HUES64 (cell line): ENCODE measurements around the gene SETX.

Experiments
- H3K27ac ChIP-seq: 2 replicates; pipeline ENCODE4 v1.7.0; 2013; ENCODE audit warnings: low read depth, low read length, inconsistent platforms
- H3K27me3 ChIP-seq: 2 replicates; pipeline ENCODE4 v1.6.1; 2013; ENCODE audit warnings: mild to moderate bottlenecking, low read length; ENCODE audit not compliant: insufficient read depth
- H3K36me3 ChIP-seq: 2 replicates; pipeline ENCODE4 v1.6.1; 2013; ENCODE audit warnings: mild to moderate bottlenecking, low read length; ENCODE audit not compliant: insufficient read depth
- H3K4me1 ChIP-seq: 2 replicates; pipeline ENCODE4 v1.6.1; 2013; ENCODE audit warnings: mild to moderate bottlenecking, low read length, moderate library complexity; ENCODE audit not compliant: insufficient read depth
- H3K4me3 ChIP-seq: 2 replicates; pipeline ENCODE4 v1.5.1; 2013; ENCODE audit warnings: mild to moderate bottlenecking, low read length, moderate library complexity
- H3K9ac ChIP-seq: 2 replicates; pipeline ENCODE4 v1.6.1; 2013; ENCODE audit warnings: mild to moderate bottlenecking, low read depth, low read length
- H3K9me3 ChIP-seq: 2 replicates; pipeline ENCODE4 v1.6.1; 2013; ENCODE audit warnings: low read depth, low read length; ENCODE audit not compliant: insufficient read depth
- WGBS: fragments of 150-250, 120-280 bp; methylation state at CpG from one replicate; pipeline ENCODE4 v1.1.7; 2013; ENCODE audit warnings: missing lambda C conversion rate; 5-methylcytosine and 5-hydroxymethylcytosine counted together

The SETX gene

GRCh38 chr9:132230605-132231004 lies 124.2 kb downstream of the SETX start:
- H3K4me1 ChIP-seq: no peaks in the 10 kb centered on the region
- no peak overlapping the region for H3K27ac ChIP-seq
- H3K27me3 ChIP-seq: no peaks in the 10 kb centered on the region; the same call in 1 of the 2 replicates
- no peaks in the 10 kb centered on the region for H3K36me3 ChIP-seq
- no peak overlapping the region for H3K9ac ChIP-seq
- H3K9me3 ChIP-seq: no peaks in the 10 kb centered on the region
- WGBS: 91% methylated on average over 4 of the region's 4 CpGs
- H3K4me3 ChIP-seq: no peak overlapping the region

GRCh38 chr9:132228062-132228461 lies 126.7 kb downstream of the SETX start:
- Histone ChIP-seq H3K27ac (no peak overlapping the region), H3K36me3 (no peaks in the 10 kb centered on the region), H3K4me1 (no peaks in the 10 kb centered on the region), H3K27me3 (no peaks in the 10 kb centered on the region; the same call in 1 of the 2 replicates), H3K9ac (no peak overlapping the region), H3K4me3 (no peak overlapping the region), H3K9me3 (no peaks in the 10 kb centered on the region)
- 89% methylated on average over 11 of the region's 12 CpGs for WGBS

- no peak overlapping the region for H3K9ac ChIP-seq
- H3K4me3 ChIP-seq: no peak overlapping the region
- no peaks in the 10 kb centered on the region for H3K4me1 ChIP-seq
- WGBS: 90% methylated on average over 34 of the region's 34 CpGs
- H3K27ac ChIP-seq: no peak overlapping the region
- H3K36me3 ChIP-seq: no peaks in the 10 kb centered on the region
- no peaks in the 10 kb centered on the region; the same call in 1 of the 2 replicates for H3K27me3 ChIP-seq
- H3K9me3 ChIP-seq: no peaks in the 10 kb centered on the region
These were observed 128.0 kb downstream of the SETX start for GRCh38 chr9:132226571-132227430.

GRCh38 chr9:132224645-132225044 lies 130.1 kb downstream of the SETX start:
- H3K9me3 ChIP-seq: no peaks in the 10 kb centered on the region
- no peaks in the 10 kb centered on the region for H3K4me1 ChIP-seq
- H3K27me3 ChIP-seq: no peaks in the 10 kb centered on the region
- no peak overlapping the region for H3K27ac ChIP-seq
- no peaks in the 10 kb centered on the region for H3K36me3 ChIP-seq
- no peak overlapping the region for H3K9ac ChIP-seq
- 97% methylated on average over 3 of the region's 3 CpGs for WGBS
- no peak overlapping the region for H3K4me3 ChIP-seq

GRCh38 chr9:132221941-132222340 lies 132.8 kb downstream of the SETX start:
- Histone ChIP-seq H3K9me3 (no peaks in the 10 kb centered on the region), H3K4me1 (no peaks in the 10 kb centered on the region), H3K27ac (no peak overlapping the region), H3K27me3 (no peaks in the 10 kb centered on the region), H3K36me3 (no peaks in the 10 kb centered on the region), H3K9ac (no peak overlapping the region), H3K4me3 (no peak overlapping the region)
- 94% methylated on average over 6 of the region's 6 CpGs for WGBS

- Histone ChIP-seq H3K27ac (no peak overlapping the region), H3K27me3 (no peaks in the 10 kb centered on the region), H3K4me3 (no peak overlapping the region), H3K9ac (no peak overlapping the region), H3K4me1 (peaks cover 8% of the 10 kb centered on the region), H3K9me3 (no peaks in the 10 kb centered on the region), H3K36me3 (no peaks in the 10 kb centered on the region)
- WGBS: 88% methylated on average over 8 of the region's 8 CpGs
These were observed 136.6 kb downstream of the SETX start for GRCh38 chr9:132218208-132218607.

- H3K36me3 ChIP-seq: no peaks in the 10 kb centered on the region
- H3K9me3 ChIP-seq: no peaks in the 10 kb centered on the region
- no peak overlapping the region for H3K4me3 ChIP-seq
- H3K4me1 ChIP-seq: peaks cover 8% of the 10 kb centered on the region
- H3K27ac ChIP-seq: no peak overlapping the region
- H3K9ac ChIP-seq: no peak overlapping the region
- H3K27me3 ChIP-seq: no peaks in the 10 kb centered on the region
- 87% methylated on average over 10 of the region's 10 CpGs for WGBS
These were observed 137.7 kb downstream of the SETX start for GRCh38 chr9:132216861-132217619.

- H3K4me3 ChIP-seq: no peak overlapping the region
- no peak overlapping the region for H3K27ac ChIP-seq
- H3K4me1 ChIP-seq: peaks cover 8% of the 10 kb centered on the region
- no peaks in the 10 kb centered on the region for H3K36me3 ChIP-seq
- no peak overlapping the region for H3K9ac ChIP-seq
- 23% methylated on average over 18 of the region's 18 CpGs for whole genome bisulfite sequencing
- H3K9me3 ChIP-seq: no peaks in the 10 kb centered on the region
- H3K27me3 ChIP-seq: no peaks in the 10 kb centered on the region
These were observed 140.7 kb downstream of the SETX start for GRCh38 chr9:132214027-132214622.

GRCh38 chr9:132211570-132211969 lies 143.2 kb downstream of the SETX start:
- H3K27me3 ChIP-seq: no peaks in the 10 kb centered on the region
- H3K36me3 ChIP-seq: no peaks in the 10 kb centered on the region
- H3K4me1 ChIP-seq: peaks cover 8% of the 10 kb centered on the region
- no peaks in the 10 kb centered on the region for H3K9me3 ChIP-seq
- WGBS: 88% methylated on average over 6 of the region's 7 CpGs
- no peak overlapping the region for H3K27ac ChIP-seq
- H3K4me3 ChIP-seq: no peak overlapping the region
- no peak overlapping the region for H3K9ac ChIP-seq
